KMS-11 (cell line): ENCODE data around the gene RPL3.
"Not testable (repeated sequence)": the region's sequence is repeated elsewhere in the genome, so short reads cannot be mapped to it uniquely, and the experiment has no call there.

ENCODE experiments used
- H2AFZ ChIP-seq: fragments of 200-600 bp; sonication (generic); 2 replicates; pipeline ENCODE4 v1.6.1; 2016; ENCODE audit warnings: antibody characterized with exemption, mixed run types, low read depth
- H3K27ac ChIP-seq: fragments of 200-600 bp; sonication (generic); 2 replicates; pipeline ENCODE4 v1.6.1; 2016; ENCODE audit warnings: mild to moderate bottlenecking, mixed run types
- H3K27me3 ChIP-seq: fragments of 200-600 bp; sonication (generic); 2 replicates; pipeline ENCODE4 v1.6.1; 2017; ENCODE audit warnings: mild to moderate bottlenecking, low read depth, mixed run types, moderate library complexity; ENCODE audit not compliant: insufficient read depth
- H3K36me3 ChIP-seq: fragments of 200-600 bp; sonication (generic); 2 replicates; pipeline ENCODE4 v1.6.1; 2017; ENCODE audit warnings: mild to moderate bottlenecking, mixed run types; ENCODE audit not compliant: insufficient read depth
- H3K4me1 ChIP-seq: fragments of 200-600 bp; sonication (generic); 2 replicates; pipeline ENCODE4 v1.6.1; 2016; ENCODE audit warnings: mild to moderate bottlenecking, low read depth, mixed run types; ENCODE audit not compliant: poor library complexity, severe bottlenecking
- H3K4me2 ChIP-seq: fragments of 200-600 bp; sonication (generic); 2 replicates; pipeline ENCODE4 v1.7.0; 2016; ENCODE audit warnings: mild to moderate bottlenecking, mixed run types
- H3K4me3 ChIP-seq: fragments of 200-600 bp; sonication (generic); IDR thresholded peaks from 2 replicates; pipeline ENCODE4 v1.6.1; 2017; ENCODE audit warnings: low read depth, low read length, mixed read lengths; ENCODE audit not compliant: insufficient read depth
- H3K79me2 ChIP-seq: fragments of 200-600 bp; sonication (generic); 2 replicates; pipeline ENCODE4 v1.6.1; 2016; ENCODE audit warnings: low read depth, mixed run types; ENCODE audit not compliant: insufficient read depth
- H3K9ac ChIP-seq: fragments of 200-600 bp; sonication (generic); 2 replicates; pipeline ENCODE4 v1.6.1; 2016; ENCODE audit warnings: mild to moderate bottlenecking, mixed run types
- H4K20me1 ChIP-seq: fragments of 200-600 bp; sonication (generic); 2 replicates; pipeline ENCODE4 v1.6.1; 2016; ENCODE audit warnings: mild to moderate bottlenecking, mixed run types; ENCODE audit not compliant: insufficient read depth
- TF ChIP-seq, protein P1 (sequence below): fragments of 200-600 bp; sonication (generic); conservative IDR thresholded peaks from 2 replicates; pipeline ENCODE4 v1.6.1; 2017; ENCODE audit warnings: low read depth, mild to moderate bottlenecking, antibody characterized with exemption, low read length, moderate library complexity, mixed read lengths

Gene RPL3

DNA sequence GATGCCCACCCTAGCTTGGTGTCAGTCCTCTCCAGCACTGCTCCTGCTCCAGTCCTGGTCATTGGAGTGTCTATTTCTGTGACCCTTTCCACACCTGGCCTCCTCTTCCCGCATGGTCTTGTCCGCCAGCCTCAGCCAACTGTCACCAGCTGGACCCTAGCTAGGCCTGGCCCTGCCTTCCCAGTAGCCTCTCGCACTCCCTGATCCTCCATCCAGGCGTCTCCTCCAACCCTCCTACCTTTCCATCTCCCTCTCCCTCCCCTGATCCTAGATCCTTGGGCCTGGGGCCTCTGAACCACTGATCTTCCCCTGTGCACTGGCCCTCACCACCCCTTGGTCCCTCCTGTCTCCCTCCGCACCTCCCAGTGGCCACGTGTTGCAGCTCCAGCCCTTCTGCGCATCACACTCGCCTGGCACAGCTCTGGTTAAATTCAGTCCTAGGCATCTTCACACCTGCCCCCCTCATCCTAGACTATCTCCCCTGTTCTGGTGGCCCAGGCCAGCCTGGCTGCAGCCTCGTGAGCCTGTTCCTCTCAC, 40.3 kb upstream of the RPL3 start:
- Histone ChIP-seq H3K9ac (no peak overlapping the region), H3K79me2 (no peaks in the 10 kb centered on the region), H3K27ac (no peak overlapping the region), H3K4me1 (no peaks in the 10 kb centered on the region), H3K4me2 (no peak overlapping the region), H3K36me3 (no peaks in the 10 kb centered on the region), H4K20me1 (no peaks in the 10 kb centered on the region), H3K4me3 (no peak overlapping the region), H2AFZ (no peak overlapping the region), H3K27me3 (no peaks in the 10 kb centered on the region)
- TF ChIP-seq, protein P1, sequence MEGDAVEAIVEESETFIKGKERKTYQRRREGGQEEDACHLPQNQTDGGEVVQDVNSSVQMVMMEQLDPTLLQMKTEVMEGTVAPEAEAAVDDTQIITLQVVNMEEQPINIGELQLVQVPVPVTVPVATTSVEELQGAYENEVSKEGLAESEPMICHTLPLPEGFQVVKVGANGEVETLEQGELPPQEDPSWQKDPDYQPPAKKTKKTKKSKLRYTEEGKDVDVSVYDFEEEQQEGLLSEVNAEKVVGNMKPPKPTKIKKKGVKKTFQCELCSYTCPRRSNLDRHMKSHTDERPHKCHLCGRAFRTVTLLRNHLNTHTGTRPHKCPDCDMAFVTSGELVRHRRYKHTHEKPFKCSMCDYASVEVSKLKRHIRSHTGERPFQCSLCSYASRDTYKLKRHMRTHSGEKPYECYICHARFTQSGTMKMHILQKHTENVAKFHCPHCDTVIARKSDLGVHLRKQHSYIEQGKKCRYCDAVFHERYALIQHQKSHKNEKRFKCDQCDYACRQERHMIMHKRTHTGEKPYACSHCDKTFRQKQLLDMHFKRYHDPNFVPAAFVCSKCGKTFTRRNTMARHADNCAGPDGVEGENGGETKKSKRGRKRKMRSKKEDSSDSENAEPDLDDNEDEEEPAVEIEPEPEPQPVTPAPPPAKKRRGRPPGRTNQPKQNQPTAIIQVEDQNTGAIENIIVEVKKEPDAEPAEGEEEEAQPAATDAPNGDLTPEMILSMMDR = no peak

DNA sequence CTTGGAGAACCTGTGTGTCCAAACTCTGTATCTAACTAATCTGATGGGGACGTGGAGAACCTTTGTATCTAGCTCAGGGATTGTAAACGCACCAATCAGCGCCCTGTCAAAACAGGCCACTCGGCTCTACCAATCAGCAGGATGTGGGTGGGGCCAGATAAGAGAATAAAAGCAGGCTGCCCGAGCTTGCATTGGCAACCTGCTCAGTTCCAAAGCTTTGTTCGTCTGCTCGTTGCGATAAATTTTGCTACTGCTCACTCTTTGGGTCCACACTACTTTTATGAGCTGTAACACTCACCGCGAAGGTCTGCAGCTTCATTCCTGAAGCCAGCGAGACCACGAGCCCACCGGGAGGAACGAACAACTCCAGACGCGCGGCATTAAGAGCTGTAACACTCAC, 38.8 kb upstream of the RPL3 start:
- H3K4me3 ChIP-seq, H3K4me1 ChIP-seq, H3K27ac ChIP-seq, H3K4me2 ChIP-seq, H3K79me2 ChIP-seq, H4K20me1 ChIP-seq, H3K27me3 ChIP-seq, H3K36me3 ChIP-seq, H3K9ac ChIP-seq, H2AFZ ChIP-seq: not testable (repeated sequence)

DNA sequence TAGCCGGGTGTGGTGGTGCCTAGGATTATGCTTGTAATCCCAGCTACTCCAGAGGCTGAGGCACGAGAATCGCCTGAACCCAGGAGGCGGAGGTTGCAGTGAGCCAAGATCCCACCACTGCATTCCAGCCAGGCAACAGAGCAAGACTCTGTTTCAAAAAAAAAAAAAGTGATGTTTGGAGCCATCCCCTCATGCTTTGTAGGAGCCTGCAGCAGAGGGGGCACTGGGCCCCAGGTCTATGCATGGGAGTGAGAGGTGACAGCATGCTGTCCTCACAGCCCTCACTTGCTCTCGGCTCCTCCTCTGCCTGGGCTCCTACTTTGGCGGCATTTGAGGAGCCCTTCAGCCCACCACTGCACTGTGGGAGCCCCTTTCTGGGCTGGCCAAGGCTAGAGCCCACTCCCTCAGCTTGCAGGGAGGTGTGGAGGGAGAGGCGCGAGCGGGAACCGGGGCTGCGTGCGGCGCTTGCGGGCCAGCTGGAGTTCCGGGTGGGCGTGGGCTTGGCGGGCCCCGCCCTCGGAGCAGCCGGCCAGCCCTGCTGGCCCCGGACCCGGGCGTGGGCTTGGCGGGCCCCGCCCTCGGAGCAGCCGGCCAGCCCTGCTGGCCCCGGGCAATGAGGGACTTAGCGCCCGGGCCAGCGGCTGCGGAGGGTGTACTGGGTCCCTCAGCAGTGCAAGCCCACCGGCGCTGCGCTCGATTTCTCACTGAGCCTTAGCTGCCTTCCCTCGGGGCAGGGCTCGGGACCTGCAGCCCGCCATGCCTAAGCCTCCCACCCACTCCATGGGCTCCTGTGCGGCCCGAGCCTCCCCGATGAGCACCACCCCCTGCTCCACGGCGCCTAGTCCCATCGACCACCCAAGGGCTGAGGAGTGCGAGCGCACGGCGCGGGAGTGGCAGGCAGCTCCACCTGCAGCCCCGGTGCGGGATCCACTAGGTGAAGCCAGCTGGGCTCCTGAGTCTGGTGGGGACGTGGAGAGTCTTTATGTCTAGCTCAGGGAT, 38.0 kb upstream of the RPL3 start:
- not testable (repeated sequence) for H3K4me1 ChIP-seq, H2AFZ ChIP-seq, H3K4me3 ChIP-seq, H3K27me3 ChIP-seq, H3K4me2 ChIP-seq, H3K9ac ChIP-seq, H4K20me1 ChIP-seq, H3K79me2 ChIP-seq, H3K36me3 ChIP-seq, H3K27ac ChIP-seq

DNA sequence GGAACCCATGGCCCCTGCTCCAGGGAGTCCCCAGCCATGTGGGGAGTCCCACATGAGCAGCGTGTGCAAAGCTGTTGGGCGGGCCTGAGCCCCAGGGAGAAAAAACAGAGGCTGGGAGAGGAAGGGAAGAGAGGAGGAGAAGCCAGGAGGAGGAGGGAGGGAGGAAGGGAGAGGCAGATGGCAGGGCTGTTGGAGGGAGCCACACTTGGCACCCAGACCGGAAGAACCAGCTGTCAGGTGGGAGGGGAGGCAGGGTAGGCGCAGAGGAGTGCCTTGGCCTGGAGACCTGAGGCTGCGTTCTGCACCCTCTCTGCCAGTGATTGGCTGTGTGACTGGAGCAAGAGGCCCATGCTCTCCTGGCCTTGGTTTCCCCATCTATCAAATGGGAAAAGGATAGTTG, 37.0 kb upstream of the RPL3 start:
- no peak overlapping the region for H3K27ac ChIP-seq
- no peak overlapping the region for H3K4me2 ChIP-seq
- H3K4me3 ChIP-seq = no peak overlapping the region
- no peaks in the 10 kb centered on the region for H3K79me2 ChIP-seq
- no peak overlapping the region for H2AFZ ChIP-seq
- no peak overlapping the region for H3K9ac ChIP-seq
- H4K20me1 ChIP-seq = no peaks in the 10 kb centered on the region
- H3K27me3 ChIP-seq = no peaks in the 10 kb centered on the region
- TF ChIP-seq, protein P1 = no peak
- no peaks in the 10 kb centered on the region for H3K4me1 ChIP-seq
- no peaks in the 10 kb centered on the region for H3K36me3 ChIP-seq

DNA sequence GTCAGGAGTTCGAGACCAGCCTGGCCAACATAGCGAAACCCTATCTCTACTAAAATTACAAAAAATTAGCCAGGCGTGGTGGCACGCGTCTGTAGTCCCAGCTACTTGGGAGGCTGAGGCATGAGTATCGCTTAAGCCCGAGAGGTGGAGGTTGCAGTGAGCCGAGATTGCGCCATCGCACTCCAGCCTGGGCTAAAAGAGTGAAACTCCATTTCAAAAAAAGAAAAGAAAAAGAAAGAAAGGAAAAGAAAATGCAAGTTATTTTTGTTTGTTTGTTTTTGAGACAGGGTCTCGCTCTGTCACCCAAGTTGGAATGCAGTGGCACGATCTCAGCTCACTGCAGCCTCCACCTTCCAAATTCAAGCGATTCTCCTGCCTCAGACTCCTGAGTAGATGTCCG, 36.4 kb upstream of the RPL3 start:
- H2AFZ ChIP-seq, H3K36me3 ChIP-seq, H3K27ac ChIP-seq, H4K20me1 ChIP-seq, H3K4me2 ChIP-seq, H3K9ac ChIP-seq, H3K27me3 ChIP-seq, H3K4me1 ChIP-seq, H3K4me3 ChIP-seq, H3K79me2 ChIP-seq: not testable (repeated sequence)

DNA sequence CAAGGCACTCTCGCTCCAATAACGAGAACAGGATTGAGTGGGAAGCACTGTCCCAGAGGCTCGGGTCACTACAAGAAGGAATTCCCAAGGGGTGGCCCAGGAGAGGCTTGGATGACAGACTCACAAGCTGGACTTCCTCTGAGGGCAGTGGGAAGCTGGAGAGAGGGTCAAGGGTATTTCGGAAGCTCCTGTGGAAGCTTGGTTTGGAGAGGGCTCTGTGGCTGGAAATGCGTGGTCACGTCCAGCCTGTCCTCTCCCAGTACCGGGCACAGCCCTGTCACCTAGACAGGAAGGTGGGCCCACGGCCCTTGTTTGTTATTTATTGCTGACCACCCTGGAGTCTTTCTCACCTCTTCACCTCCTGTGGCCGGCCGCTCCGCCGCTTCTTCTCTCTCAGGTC, 35.7 kb upstream of the RPL3 start:
- Histone ChIP-seq H4K20me1 (no peaks in the 10 kb centered on the region), H3K4me2 (no peak overlapping the region), H3K79me2 (no peaks in the 10 kb centered on the region), H3K9ac (no peak overlapping the region), H3K27me3 (no peaks in the 10 kb centered on the region), H3K27ac (no peak overlapping the region), H3K36me3 (no peaks in the 10 kb centered on the region), H2AFZ (no peak overlapping the region), H3K4me1 (no peaks in the 10 kb centered on the region), H3K4me3 (no peak overlapping the region)
- TF ChIP-seq, protein P1 = no peak
